Panc1 (cell line): Measurements from ENCODE around the gene CHST11. TPM values are rescaled to one million over a fixed set of nuclear protein-coding genes. Genes with fewer than 3 reads are reported as not detected.
A peak's percentile ranks its signal among the peaks of the same experiment; 100 is the strongest.

ENCODE experiments used
- ATAC-seq: fragments of 200-7000 bp; cut with Tn5 transposase; 2 replicates; pipeline ENCODE4 v1.9.1; 2020; ENCODE audit warnings: mild to moderate bottlenecking, moderate library complexity
- BruUV-seq: library from RNA; stranded (reverse); fragments of 400-500 nt; replicated peaks from 2 replicates; lab custom pipeline; 2021; lab: Mats Ljungman, UMichigan
- CTCF ChIA-PET: fragments of 300-600 bp; sonication (Branson Sonifier 250); formaldehyde crosslinking; loops from one replicate; lab custom pipeline; 2022; ENCODE audit warnings: antibody characterized with exemption; lab: Charles Lee
- POLR2A ChIA-PET: fragments of 300-600 bp; sonication (Branson Sonifier 250); formaldehyde crosslinking; loops from one replicate; lab custom pipeline; 2022; ENCODE audit warnings: antibody characterized with exemption; lab: Charles Lee
- DNase-seq: peaks from one replicate; pipeline ENCODE4 v3.0.0-alpha.2; 2010; ENCODE audit warnings: low read depth, low spot score
- H3K27ac ChIP-seq: 2 replicates; pipeline ENCODE4 v1.5.1; 2011; ENCODE audit warnings: mild to moderate bottlenecking, low read length, inconsistent platforms
- H3K27me3 ChIP-seq: fragments of 200-500 bp; sonication (Bioruptor generic); 2 replicates; pipeline ENCODE4 v1.6.0; 2014; ENCODE audit warnings: low read length, inconsistent platforms; ENCODE audit not compliant: control insufficient read depth, insufficient read depth
- H3K36me3 ChIP-seq: fragments of 200-500 bp; sonication (Bioruptor generic); 2 replicates; pipeline ENCODE4 v1.5.1; 2014; ENCODE audit warnings: inconsistent platforms, mild to moderate bottlenecking, low read length, moderate library complexity; ENCODE audit not compliant: control insufficient read depth, insufficient read depth
- H3K4me1 ChIP-seq: 2 replicates; pipeline ENCODE4 v1.5.1; 2011; ENCODE audit warnings: inconsistent platforms, mild to moderate bottlenecking, low read length, moderate library complexity; ENCODE audit not compliant: control insufficient read depth, insufficient read depth
- H3K4me3 ChIP-seq, 2 experiments: 2 replicates each; pipeline ENCODE4 v1.5.1; 2011 to 2012; ENCODE audit warnings: low read depth in 2 of 2, low read length in 2 of 2, mild to moderate bottlenecking in 2 of 2, inconsistent platforms in 1 of 2, moderate library complexity in 1 of 2
- H3K9me3 ChIP-seq: fragments of 200-500 bp; sonication (Bioruptor generic); 2 replicates; pipeline ENCODE4 v1.5.1; 2014; ENCODE audit warnings: low read depth, mild to moderate bottlenecking, inconsistent platforms, low read length, moderate library complexity; ENCODE audit not compliant: control insufficient read depth, insufficient read depth
- CTCF ChIP-seq: fragments of 450-650 bp; IDR thresholded peaks from 2 replicates; pipeline ENCODE4 v1.5.1; 2017; ENCODE audit warnings: mild to moderate bottlenecking
- POLR2AphosphoS5 ChIP-seq: IDR thresholded peaks from 2 replicates; pipeline ENCODE4 v1.6.1; 2012; ENCODE audit warnings: mild to moderate bottlenecking, low read depth, low read length, moderate library complexity
- REST ChIP-seq, 2 experiments: IDR thresholded peaks; 2 replicates each; pipeline ENCODE4 v1.6.1; 2011 to 2012; ENCODE audit warnings: low read depth in 2 of 2, control low read depth in 1 of 2, low read length in 1 of 2, mild to moderate bottlenecking in 1 of 2, moderate library complexity in 1 of 2; ENCODE audit not compliant: insufficient read depth in 1 of 2
- SIN3A ChIP-seq: IDR thresholded peaks from 2 replicates; pipeline ENCODE4 v1.6.1; 2012; ENCODE audit warnings: low read depth, mild to moderate bottlenecking, low read length, moderate library complexity, borderline replicate concordance; ENCODE audit not compliant: insufficient read depth
- TCF7L2 ChIP-seq: IDR thresholded peaks from 2 replicates; pipeline ENCODE4 v1.6.1; 2011; ENCODE audit warnings: mild to moderate bottlenecking, low read depth, low read length, inconsistent platforms
- in situ Hi-C: cut with HindIII; loops from 2 replicates; pipeline ENCODE4 v1.10.0; 2016; ENCODE audit warnings: low sequenced_read_pairs, low pct_unique_long_range_greater_than_20kb
- intact Hi-C: fragments of 100-400 bp; cut with micrococcal nuclease; formaldehyde crosslinking; loops from one replicate; pipeline ENCODE4 v1.10.0; 2022; ENCODE audit not compliant: unreplicated experiment
- total RNA-seq: library from RNA; stranded (reverse); gene quantifications from one replicate; pipeline ENCODE4 v1.2.1, GENCODE V29; 2021; ENCODE audit not compliant: unreplicated experiment

Gene CHST11
- total RNA-seq, 1 experiment from 2014 or later, result 11.4 TPM

GRCh38 chr12:104435175-104435574 lies 21.6 kb upstream of the CHST11 start:
- DNase-seq, result no peak
- ATAC-seq, result no peak
- H3K4me1 ChIP-seq, result no peaks in the 10 kb centered on the region
- H3K9me3 ChIP-seq, result no peaks in the 10 kb centered on the region
- H3K27ac ChIP-seq, result no peak overlapping the region
- POLR2A ChIA-PET, result interaction anchor here (0.6 kb wide), 1 partner anchor 14 kb away, joined by 3 read pairs; no protein-coding TSS in a partner anchor
- in situ Hi-C loops, result no loop called here
- H3K27me3 ChIP-seq, result peaks cover 2% of the 10 kb centered on the region; the same call in 1 of the 2 replicates
- CTCF ChIA-PET, result no interaction called here
- no TSS peak for BruUV-seq
- TF ChIP-seq TCF7L2 (no peak), REST (IDR thresholded peaks at IDR 0.05; ENCODE audit: insufficient read depth in 1 of 2, low read depth in 2 of 2, low read length in 1 of 2) (no peak), SIN3A (no peak), CTCF (no peak), POLR2AphosphoS5 (no peak)
- intact Hi-C loops, result no loop called here
- no peak overlapping the region for H3K4me3 ChIP-seq
- no peaks in the 10 kb centered on the region for H3K36me3 ChIP-seq

- ChIA-PET POLR2A (no interaction called here), CTCF (interaction anchor here (0.9 kb wide), 1 partner anchor 49 kb away, joined by 3 read pairs; no protein-coding TSS in a partner anchor)
- H3K9me3 ChIP-seq, result no peaks in the 10 kb centered on the region
- peaks cover 2% of the 10 kb centered on the region; the same call in 1 of the 2 replicates for H3K27me3 ChIP-seq
- in situ Hi-C loops (no loop called here), intact Hi-C loops (no loop called here)
- H3K36me3 ChIP-seq, result no peaks in the 10 kb centered on the region
- ATAC-seq, result no peak
- no peak overlapping the region for H3K27ac ChIP-seq
- no peak overlapping the region for H3K4me3 ChIP-seq
- BruUV-seq, result no TSS peak
- no peaks in the 10 kb centered on the region for H3K4me1 ChIP-seq
- no peak for TF ChIP-seq CTCF
- TF ChIP-seq POLR2AphosphoS5, result no peak
- peak; percentile 78; the same call in 1 of the 2 replicates for TF ChIP-seq TCF7L2
- TF ChIP-seq SIN3A, result no peak
- DNase-seq, result no peak
Observed at GRCh38 chr12:104435765-104436164, 21.0 kb upstream of the CHST11 start.
